Measurements from ENCODE around the gene SMC6.

- TF ChIP-seq CTCF (IDR thresholded peaks at IDR 0.05 in 2 of 3, conservative IDR thresholded peaks at IDR 0.05 in 1 of 3; ENCODE audit: control insufficient read depth in 2 of 3, extremely low read depth in 1 of 3, insufficient read depth in 1 of 3, low read depth in 3 of 3, low read length in 3 of 3) (no peak), NFYB (IDR thresholded peaks at IDR 0.05; ENCODE audit: insufficient read depth, low read depth, low read length) (no peak)
These were observed 4.9 kb downstream of the SMC6 start for GRCh38 chr2:17748745-17749144.
